ENCODE measurements around the gene QPRT.
"Not testable (repeated sequence)": the region's sequence is repeated elsewhere in the genome, so short reads cannot be mapped to it uniquely, and the experiment has no call there.

- not testable (repeated sequence) for TF ChIP-seq CTCF (conservative IDR thresholded peaks at IDR 0.05); EZH2 (IDR thresholded peaks at IDR 0.05; ENCODE audit: low read depth)
Measured at GRCh38 chr16:29629318-29629717, 49.7 kb upstream of the QPRT start.
